OCI-LY3 (cell line): Measurements from ENCODE around the gene FGF10.

Experiments used
- H2AFZ ChIP-seq: fragments of 200-600, 300-600 bp; shearing (Covaris generic); 2 replicates; pipeline ENCODE4 v1.6.0; 2014; ENCODE audit warnings: antibody characterized with exemption, low read depth, low read length
- H3K27ac ChIP-seq: fragments of 200-600, 300-600 bp; sonication (generic); 2 replicates; pipeline ENCODE4 v1.5.1; 2014; ENCODE audit warnings: mild to moderate bottlenecking, low read length, moderate library complexity, mixed read lengths
- H3K27me3 ChIP-seq: fragments of 200-600, 300-600 bp; sonication (generic); 2 replicates; pipeline ENCODE4 v1.6.1; 2014; ENCODE audit warnings: low read depth, low read length, mixed read lengths
- H3K36me3 ChIP-seq: fragments of 200-600, 300-600 bp; sonication (generic); replicated peaks from 2 replicates; pipeline ENCODE3; 2014; ENCODE audit warnings: low read depth, low read length, mixed read lengths
- H3K4me1 ChIP-seq: fragments of 300-600, 200-600 bp; sonication (generic); 2 replicates; pipeline ENCODE4 v1.6.1; 2014; ENCODE audit warnings: low read length, mixed read lengths
- H3K4me2 ChIP-seq: fragments of 200-600, 300-600 bp; sonication (generic); 2 replicates; pipeline ENCODE4 v1.6.1; 2014; ENCODE audit warnings: low read length, mixed read lengths
- H3K4me3 ChIP-seq: fragments of 300-600, 200-600 bp; sonication (generic); 2 replicates; pipeline ENCODE4 v1.5.1; 2014; ENCODE audit warnings: antibody characterized with exemption, mild to moderate bottlenecking, low read length, moderate library complexity
- H3K79me2 ChIP-seq: fragments of 300-600, 200-600 bp; shearing (Covaris generic); 2 replicates; pipeline ENCODE4 v1.6.1; 2014; ENCODE audit warnings: mild to moderate bottlenecking, low read length, mixed read lengths
- H3K9ac ChIP-seq: fragments of 300-600, 200-600 bp; shearing (Covaris generic); 2 replicates; pipeline ENCODE4 v1.6.0; 2014; ENCODE audit warnings: mild to moderate bottlenecking, low read length, moderate library complexity
- H3K9me3 ChIP-seq: fragments of 200-600, 300-600 bp; shearing (Covaris generic); 2 replicates; pipeline ENCODE4 v1.6.1; 2014; ENCODE audit warnings: low read length, mixed read lengths; ENCODE audit not compliant: insufficient read depth
- H4K20me1 ChIP-seq: fragments of 200-600, 300-600 bp; sonication (generic); 2 replicates; pipeline ENCODE4 v1.6.1; 2016; ENCODE audit warnings: low read length, mixed read lengths; ENCODE audit not compliant: insufficient read depth
- EZH2phosphoT487 ChIP-seq: fragments of 200-600 bp; shearing (Covaris generic); IDR thresholded peaks from 2 replicates; pipeline ENCODE4 v1.6.1; 2018; ENCODE audit warnings: antibody characterized with exemption, mixed run types, low read depth
- TF ChIP-seq, protein P1 (sequence below): fragments of 200-600, 300-600 bp; sonication (generic); IDR thresholded peaks from 2 replicates; pipeline ENCODE4 v1.5.1; 2014; ENCODE audit warnings: antibody characterized with exemption, low read length, low read depth

FGF10 gene

DNA sequence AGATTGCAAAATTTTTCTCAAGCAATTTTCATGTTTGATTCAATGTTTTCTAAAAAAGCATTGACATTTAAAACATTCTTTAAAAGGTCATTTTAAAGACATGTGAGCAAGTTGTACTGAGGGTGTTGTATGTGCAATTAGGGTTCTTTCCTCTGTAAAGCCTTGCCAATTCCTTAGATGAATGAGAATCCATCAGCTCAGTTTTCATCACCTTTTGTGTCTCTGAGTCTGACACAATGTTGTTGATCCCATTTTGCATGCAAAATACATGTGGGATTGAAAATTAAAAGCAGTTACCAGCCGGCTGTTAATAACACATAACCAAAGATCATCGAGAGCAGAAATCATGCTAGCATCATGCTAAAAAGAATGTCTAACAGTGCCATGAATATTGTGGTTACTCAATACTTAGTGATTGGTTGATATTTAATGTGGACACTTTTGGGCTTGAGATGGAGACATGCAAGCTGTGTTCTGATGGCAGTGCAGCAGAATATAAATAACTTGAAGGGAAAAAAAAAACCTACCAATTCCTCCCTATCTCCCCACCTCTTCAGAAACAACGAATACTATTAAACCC is 57.7 kb downstream of the FGF10 start:
- H3K4me3 ChIP-seq: no peak overlapping the region
- H3K27me3 ChIP-seq: no peaks in the 10 kb centered on the region
- no peaks in the 10 kb centered on the region for H3K9me3 ChIP-seq
- H3K4me1 ChIP-seq: peaks cover 4% of the 10 kb centered on the region
- H3K9ac ChIP-seq: no peak overlapping the region
- H3K4me2 ChIP-seq: no peak overlapping the region
- peaks cover 3% of the 10 kb centered on the region for H3K36me3 ChIP-seq
- no peak overlapping the region for H3K27ac ChIP-seq
- no peaks in the 10 kb centered on the region for H3K79me2 ChIP-seq
- no peak overlapping the region for H2AFZ ChIP-seq
- H4K20me1 ChIP-seq: no peaks in the 10 kb centered on the region
- TF ChIP-seq, protein P1, sequence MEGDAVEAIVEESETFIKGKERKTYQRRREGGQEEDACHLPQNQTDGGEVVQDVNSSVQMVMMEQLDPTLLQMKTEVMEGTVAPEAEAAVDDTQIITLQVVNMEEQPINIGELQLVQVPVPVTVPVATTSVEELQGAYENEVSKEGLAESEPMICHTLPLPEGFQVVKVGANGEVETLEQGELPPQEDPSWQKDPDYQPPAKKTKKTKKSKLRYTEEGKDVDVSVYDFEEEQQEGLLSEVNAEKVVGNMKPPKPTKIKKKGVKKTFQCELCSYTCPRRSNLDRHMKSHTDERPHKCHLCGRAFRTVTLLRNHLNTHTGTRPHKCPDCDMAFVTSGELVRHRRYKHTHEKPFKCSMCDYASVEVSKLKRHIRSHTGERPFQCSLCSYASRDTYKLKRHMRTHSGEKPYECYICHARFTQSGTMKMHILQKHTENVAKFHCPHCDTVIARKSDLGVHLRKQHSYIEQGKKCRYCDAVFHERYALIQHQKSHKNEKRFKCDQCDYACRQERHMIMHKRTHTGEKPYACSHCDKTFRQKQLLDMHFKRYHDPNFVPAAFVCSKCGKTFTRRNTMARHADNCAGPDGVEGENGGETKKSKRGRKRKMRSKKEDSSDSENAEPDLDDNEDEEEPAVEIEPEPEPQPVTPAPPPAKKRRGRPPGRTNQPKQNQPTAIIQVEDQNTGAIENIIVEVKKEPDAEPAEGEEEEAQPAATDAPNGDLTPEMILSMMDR: no peak
- no peak for TF ChIP-seq EZH2phosphoT487

DNA sequence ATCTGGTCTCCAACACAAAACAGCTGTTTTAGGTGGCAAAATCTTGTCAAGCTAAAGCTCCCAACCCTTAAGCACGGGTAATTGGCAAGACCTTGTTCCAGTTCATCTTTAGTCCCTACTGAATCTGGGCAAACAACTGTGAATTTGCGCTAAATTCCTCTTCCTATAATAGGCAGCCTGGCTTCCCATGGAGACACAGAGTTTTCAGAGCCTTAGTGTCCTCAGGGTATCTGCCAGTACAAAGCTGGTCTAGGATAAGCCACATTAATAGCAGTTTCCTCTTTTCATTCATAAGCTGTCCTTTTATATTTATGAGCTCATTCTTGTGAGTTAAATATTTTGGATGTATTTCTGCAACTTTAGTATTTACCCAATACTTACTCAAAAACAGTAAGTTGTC is 59.5 kb downstream of the FGF10 start:
- Histone ChIP-seq H3K79me2 (no peaks in the 10 kb centered on the region), H3K27me3 (no peaks in the 10 kb centered on the region), H3K4me2 (no peak overlapping the region), H3K36me3 (no peaks in the 10 kb centered on the region), H3K9me3 (no peaks in the 10 kb centered on the region), H3K9ac (no peak overlapping the region), H3K4me1 (no peaks in the 10 kb centered on the region), H4K20me1 (no peaks in the 10 kb centered on the region), H2AFZ (no peak overlapping the region), H3K4me3 (no peak overlapping the region), H3K27ac (no peak overlapping the region)
- TF ChIP-seq, protein P1: no peak
- no peak for TF ChIP-seq EZH2phosphoT487

DNA sequence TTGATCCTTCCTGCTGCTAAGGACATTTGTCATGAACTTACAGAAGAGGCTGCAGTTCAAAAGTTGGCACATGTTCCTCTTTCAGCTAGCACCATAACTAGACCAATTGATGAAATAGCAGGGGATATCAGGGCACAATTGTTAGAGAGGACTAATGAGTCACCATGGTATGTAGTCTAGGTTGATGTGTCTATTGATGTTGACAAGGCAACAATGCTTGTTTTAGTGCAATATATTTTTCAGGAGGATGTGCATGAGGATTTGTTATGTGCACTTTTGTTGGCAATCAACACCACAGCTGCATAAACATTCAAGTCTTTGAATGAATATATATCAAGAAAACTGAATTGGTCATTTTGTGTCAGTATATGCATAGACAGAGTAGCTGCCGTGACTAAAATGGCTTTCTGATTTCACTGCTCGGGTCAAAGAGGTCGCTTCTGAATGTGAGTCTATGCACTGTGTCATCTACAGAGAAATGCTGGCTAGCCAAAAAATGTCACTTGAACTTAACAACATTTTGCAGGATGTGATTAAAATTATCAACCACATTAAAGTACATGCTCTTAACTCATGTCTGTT is 68.0 kb downstream of the FGF10 start:
- H3K4me3 ChIP-seq: no peak overlapping the region
- H4K20me1 ChIP-seq: no peaks in the 10 kb centered on the region
- H3K9ac ChIP-seq: no peak overlapping the region
- no peaks in the 10 kb centered on the region for H3K27me3 ChIP-seq
- no peaks in the 10 kb centered on the region for H3K4me1 ChIP-seq
- no peak overlapping the region for H3K4me2 ChIP-seq
- H2AFZ ChIP-seq: no peak overlapping the region
- H3K36me3 ChIP-seq: no peaks in the 10 kb centered on the region
- TF ChIP-seq, protein P1: no peak
- TF ChIP-seq EZH2phosphoT487: no peak
- no peak overlapping the region for H3K27ac ChIP-seq
- no peaks in the 10 kb centered on the region for H3K79me2 ChIP-seq
- no peaks in the 10 kb centered on the region for H3K9me3 ChIP-seq

DNA sequence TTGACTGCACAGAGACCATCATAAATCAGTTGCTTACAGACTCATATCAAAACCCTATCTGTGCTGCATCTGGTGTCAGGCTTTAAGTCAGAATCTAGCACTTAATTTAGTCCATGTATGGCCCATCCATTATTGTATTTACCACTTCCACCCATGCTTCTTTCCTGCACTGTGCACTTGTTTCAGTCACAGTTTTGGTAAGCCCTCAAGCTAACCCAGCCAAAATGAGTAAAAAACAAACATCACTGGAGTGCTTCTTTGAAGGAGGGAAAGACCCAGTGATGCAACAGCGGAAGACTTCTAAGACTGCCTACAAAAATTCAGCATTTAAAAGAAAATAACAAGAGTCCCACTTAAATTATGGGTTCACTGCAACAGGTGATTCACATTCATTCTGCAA is 69.0 kb downstream of the FGF10 start:
- H3K4me1 ChIP-seq: no peaks in the 10 kb centered on the region
- no peaks in the 10 kb centered on the region for H3K9me3 ChIP-seq
- no peak overlapping the region for H3K4me3 ChIP-seq
- H3K79me2 ChIP-seq: no peaks in the 10 kb centered on the region
- TF ChIP-seq, protein P1: no peak
- no peak for TF ChIP-seq EZH2phosphoT487
- H2AFZ ChIP-seq: no peak overlapping the region
- H3K36me3 ChIP-seq: no peaks in the 10 kb centered on the region
- no peak overlapping the region for H3K4me2 ChIP-seq
- H3K27ac ChIP-seq: no peak overlapping the region
- no peaks in the 10 kb centered on the region for H4K20me1 ChIP-seq
- H3K27me3 ChIP-seq: no peaks in the 10 kb centered on the region
- H3K9ac ChIP-seq: no peak overlapping the region
